Smooth muscle cell (in vitro differentiated cells): ENCODE results near the gene GPANK1. TPM values are rescaled to one million over a fixed set of nuclear protein-coding genes. Genes with fewer than 3 reads are reported as not detected.

Experiments
- DNase-seq: peaks from one replicate; lab custom pipeline; 2025; ENCODE audit not compliant: unreplicated experiment; lab: John Stamatoyannopoulos, UW
- H2AFZ ChIP-seq: fragments of 200-600 bp; sonication (generic); 2 replicates; pipeline ENCODE4 v1.6.0; 2016; ENCODE audit warnings: antibody characterized with exemption, low read depth, mild to moderate bottlenecking
- H3F3A ChIP-seq: fragments of 200-600 bp; sonication (generic); 2 replicates; pipeline ENCODE4 v1.6.0; 2017; ENCODE audit warnings: antibody characterized with exemption, low read depth
- H3K27ac ChIP-seq: fragments of 200-600 bp; sonication (generic); 2 replicates; pipeline ENCODE4 v1.5.1; 2016; ENCODE audit warnings: low read depth, mild to moderate bottlenecking
- H3K27me3 ChIP-seq: fragments of 200-600 bp; sonication (generic); 2 replicates; pipeline ENCODE4 v1.6.1; 2016; ENCODE audit warnings: low read depth, mild to moderate bottlenecking
- H3K36me3 ChIP-seq: fragments of 200-600 bp; sonication (generic); 2 replicates; pipeline ENCODE4 v1.5.1; 2016; ENCODE audit warnings: low read depth
- H3K4me1 ChIP-seq: fragments of 200-600 bp; sonication (generic); 2 replicates; pipeline ENCODE4 v1.5.1; 2016; ENCODE audit warnings: low read depth
- H3K4me2 ChIP-seq: fragments of 200-600 bp; sonication (generic); 2 replicates; pipeline ENCODE4 v1.6.0; 2016; ENCODE audit warnings: mild to moderate bottlenecking
- H3K4me3 ChIP-seq: fragments of 200-600 bp; sonication (generic); 2 replicates; pipeline ENCODE4 v1.5.1; 2016; ENCODE audit warnings: mild to moderate bottlenecking
- H3K79me2 ChIP-seq: fragments of 200-600 bp; sonication (generic); 2 replicates; pipeline ENCODE4 v1.6.0; 2016; ENCODE audit warnings: low read depth, mild to moderate bottlenecking
- H3K9ac ChIP-seq: fragments of 200-600 bp; sonication (generic); 2 replicates; pipeline ENCODE4 v1.6.0; 2016; ENCODE audit warnings: low read depth
- H3K9me3 ChIP-seq: fragments of 200-600 bp; sonication (generic); replicated peaks from 2 replicates; pipeline ENCODE4 v1.5.1; 2016; ENCODE audit warnings: low read depth
- H4K20me1 ChIP-seq: fragments of 200-600 bp; sonication (generic); 2 replicates; pipeline ENCODE4 v1.6.0; 2016; ENCODE audit warnings: low read depth
- WGBS: methylation state at CpG from one replicate; pipeline ENCODE4 v1.1.7; 2016; ENCODE audit warnings: low lambda C conversion rate; 5-methylcytosine and 5-hydroxymethylcytosine counted together
- polyA plus RNA-seq: library from polyadenylated mRNA; unstranded; fragments of >200 nt; fragmentation: Nextera tagmentation; extraction: Ambion mirVana; gene quantifications from 2 replicates; pipeline ENCODE4 v1.2.1, GENCODE V29; 2016
- total RNA-seq: library from RNA; depleted of rRNA; stranded (reverse); fragments of >200 nt; gene quantifications from 2 replicates; pipeline ENCODE4 v1.2.3, GENCODE V29; 2014
- TF ChIP-seq, protein P1 (sequence below): fragments of 200-600 bp; sonication (generic); IDR thresholded peaks from 2 replicates; pipeline ENCODE4 v1.5.1; 2017; ENCODE audit warnings: borderline replicate concordance, mild to moderate bottlenecking, antibody characterized with exemption; ENCODE audit not compliant: insufficient read depth, poor library complexity, severe bottlenecking

GPANK1 gene
- total and polyA plus RNA-seq, 2 experiments from 2014 or later: 12.5 to 19.6 TPM

DNA sequence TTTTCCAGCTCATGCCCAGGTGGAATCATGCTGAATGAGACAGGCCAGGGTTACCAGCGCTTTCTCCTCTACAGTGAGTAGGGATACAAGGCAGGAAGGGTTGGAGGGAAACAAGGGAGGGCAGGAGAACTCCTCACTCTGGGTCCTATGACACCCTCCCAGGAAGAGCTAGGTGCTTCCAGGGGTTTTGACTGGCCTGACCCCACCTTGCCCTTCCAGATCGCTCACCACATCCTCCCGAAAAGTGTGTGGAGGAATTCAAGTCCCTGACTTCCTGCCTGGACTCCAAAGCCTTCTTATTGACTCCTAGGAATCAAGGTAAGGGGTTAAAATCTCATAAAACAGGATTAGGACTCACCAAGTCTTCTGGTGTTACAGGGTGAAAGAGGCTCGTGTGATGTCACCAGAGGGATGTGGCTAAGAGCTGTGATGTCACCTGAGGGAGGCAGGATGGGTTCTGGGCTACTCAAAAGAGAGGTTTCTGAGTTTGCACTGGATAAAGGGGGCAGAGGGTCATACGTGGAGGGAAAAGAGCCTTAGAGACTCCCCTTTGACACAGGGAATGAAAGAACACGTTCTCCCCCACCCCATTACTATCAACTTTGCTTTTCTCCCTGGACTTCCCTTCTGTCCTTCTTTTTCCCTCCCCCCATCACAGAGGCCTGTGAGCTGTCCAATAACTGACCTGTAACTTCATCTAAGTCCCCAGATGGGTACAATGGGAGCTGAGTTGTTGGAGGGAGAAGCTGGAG is 7.2 kb downstream of the GPANK1 start:
- TF ChIP-seq, protein P1, sequence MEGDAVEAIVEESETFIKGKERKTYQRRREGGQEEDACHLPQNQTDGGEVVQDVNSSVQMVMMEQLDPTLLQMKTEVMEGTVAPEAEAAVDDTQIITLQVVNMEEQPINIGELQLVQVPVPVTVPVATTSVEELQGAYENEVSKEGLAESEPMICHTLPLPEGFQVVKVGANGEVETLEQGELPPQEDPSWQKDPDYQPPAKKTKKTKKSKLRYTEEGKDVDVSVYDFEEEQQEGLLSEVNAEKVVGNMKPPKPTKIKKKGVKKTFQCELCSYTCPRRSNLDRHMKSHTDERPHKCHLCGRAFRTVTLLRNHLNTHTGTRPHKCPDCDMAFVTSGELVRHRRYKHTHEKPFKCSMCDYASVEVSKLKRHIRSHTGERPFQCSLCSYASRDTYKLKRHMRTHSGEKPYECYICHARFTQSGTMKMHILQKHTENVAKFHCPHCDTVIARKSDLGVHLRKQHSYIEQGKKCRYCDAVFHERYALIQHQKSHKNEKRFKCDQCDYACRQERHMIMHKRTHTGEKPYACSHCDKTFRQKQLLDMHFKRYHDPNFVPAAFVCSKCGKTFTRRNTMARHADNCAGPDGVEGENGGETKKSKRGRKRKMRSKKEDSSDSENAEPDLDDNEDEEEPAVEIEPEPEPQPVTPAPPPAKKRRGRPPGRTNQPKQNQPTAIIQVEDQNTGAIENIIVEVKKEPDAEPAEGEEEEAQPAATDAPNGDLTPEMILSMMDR: no peak
- Histone ChIP-seq H3K27ac (no peak overlapping the region), H3K4me1 (peaks cover 21% of the 10 kb centered on the region), H3K4me2 (no peak overlapping the region), H3K36me3 (no peaks in the 10 kb centered on the region), H2AFZ (no peak overlapping the region), H3K79me2 (peaks cover 54% of the 10 kb centered on the region), H3K27me3 (no peaks in the 10 kb centered on the region), H3K4me3 (no peak overlapping the region), H3K9ac (no peak overlapping the region), H3F3A (peaks cover 18% of the 10 kb centered on the region), H3K9me3 (no peaks in the 10 kb centered on the region), H4K20me1 (peaks cover 15% of the 10 kb centered on the region)
- no peak for DNase-seq
- 93% methylated on average over 6 of the region's 6 CpGs for WGBS

DNA sequence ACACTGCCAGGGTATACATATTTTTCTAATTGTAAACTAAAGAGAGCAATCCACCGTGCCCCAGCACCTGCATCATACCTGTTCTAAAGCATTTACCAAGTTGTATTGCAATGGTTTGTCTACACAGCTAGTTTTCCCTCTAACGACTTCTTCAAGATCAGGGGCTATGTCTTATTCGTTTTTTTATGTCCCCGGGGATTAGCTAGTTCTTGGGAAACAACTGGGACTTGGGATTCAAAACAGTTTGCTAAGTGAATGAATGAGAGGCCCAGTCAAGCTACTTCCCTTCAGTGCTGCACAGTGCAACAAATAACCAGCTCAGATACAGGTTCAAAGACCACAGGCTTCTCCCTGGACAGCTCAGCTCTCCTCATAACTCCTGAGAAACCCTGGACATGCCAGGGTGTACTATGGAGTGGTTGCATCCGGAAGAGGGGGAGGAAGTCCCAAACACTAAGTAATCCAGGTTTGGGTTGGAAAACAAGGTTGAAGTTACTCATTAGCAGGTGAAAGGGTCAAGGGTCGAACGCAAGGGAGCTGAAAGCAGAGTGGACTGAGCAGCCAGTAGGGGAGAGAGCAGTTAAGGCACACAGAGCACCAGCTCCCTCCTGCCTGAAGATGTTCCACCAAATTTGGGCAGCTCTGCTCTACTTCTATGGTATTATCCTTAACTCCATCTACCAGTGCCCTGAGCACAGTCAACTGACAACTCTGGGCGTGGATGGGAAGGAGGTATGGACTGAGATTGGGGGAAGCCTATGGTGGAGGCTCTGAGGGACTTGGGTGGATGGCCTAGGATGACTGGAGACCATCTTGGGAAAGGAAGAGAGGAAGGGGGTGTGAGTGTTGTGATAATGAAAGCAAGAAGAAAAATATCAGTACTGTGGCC is 9.2 kb downstream of the GPANK1 start, which contains the start of gene APOM:
Gene APOM, plus strand, starts transcription at position 546 of the 889 bp plus-strand sequence. Its CDS starts 73 bp downstream, at position 619.
- DNase-seq: no peak
- peaks cover 15% of the 10 kb centered on the region for H4K20me1 ChIP-seq
- H3K9me3 ChIP-seq: no peaks in the 10 kb centered on the region
- no peak within 1 kb of the TSS for H3K4me2 ChIP-seq
- TF ChIP-seq, protein P1: no peak
- 98% methylated on average over 8 of the region's 8 CpGs for WGBS
- no peak within 1 kb of the TSS for H3K27ac ChIP-seq
- no peaks in the 10 kb centered on the region for H3K27me3 ChIP-seq
- H2AFZ ChIP-seq: no peak within 1 kb of the TSS
- no peak within 1 kb of the TSS for H3K9ac ChIP-seq
- no peak within 1 kb of the TSS for H3K4me3 ChIP-seq
- H3K79me2 ChIP-seq: peaks cover 68% of the 10 kb centered on the region
- H3K4me1 ChIP-seq: peaks cover 24% of the 10 kb centered on the region
- H3K36me3 ChIP-seq: no peaks in the 10 kb centered on the region
- H3F3A ChIP-seq: peaks cover 14% of the 10 kb centered on the region

DNA sequence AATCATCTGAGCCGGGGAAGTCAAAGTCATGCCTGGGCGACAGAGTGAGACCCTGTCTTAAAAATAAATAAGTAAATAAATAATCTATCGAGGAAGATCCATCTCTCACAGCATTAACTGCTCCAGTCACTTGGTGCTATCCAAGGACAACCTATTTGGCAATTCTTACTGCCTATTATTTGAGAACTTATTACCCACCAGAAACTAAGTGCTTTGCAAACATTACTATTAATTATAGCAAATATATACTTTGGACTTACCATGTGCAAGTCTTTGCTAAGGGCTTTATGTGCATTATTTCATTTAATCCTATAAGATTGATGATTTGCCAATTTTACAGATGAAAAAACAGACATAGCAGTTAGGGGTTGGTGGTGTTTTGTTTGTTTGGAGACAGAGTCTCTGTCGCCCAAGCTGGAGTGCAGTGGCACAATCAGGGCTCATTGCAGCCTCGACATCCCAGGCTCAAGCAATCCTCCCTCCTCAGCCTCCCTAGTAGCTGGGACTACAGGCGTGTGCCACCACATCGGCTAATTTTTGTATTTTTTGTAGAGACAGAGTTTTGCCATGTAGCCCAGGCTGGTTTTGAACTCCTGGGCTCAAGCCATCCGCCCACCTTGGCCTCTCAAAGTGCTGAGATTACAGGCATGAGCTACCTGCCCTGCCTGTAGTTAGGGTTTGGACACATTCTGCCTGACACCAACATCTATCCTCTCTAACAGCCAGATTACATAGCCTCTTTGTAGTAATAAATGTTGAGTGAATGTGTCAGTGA is 10.0 kb downstream of the GPANK1 start:
- Histone ChIP-seq H3K79me2 (peaks cover 69% of the 10 kb centered on the region), H3K4me1 (peaks cover 25% of the 10 kb centered on the region), H3K4me2 (no peak overlapping the region), H3K4me3 (no peak overlapping the region), H3K9ac (no peak overlapping the region), H3K36me3 (no peaks in the 10 kb centered on the region), H2AFZ (no peak overlapping the region), H3K9me3 (no peaks in the 10 kb centered on the region), H3K27me3 (no peaks in the 10 kb centered on the region), H4K20me1 (peaks cover 15% of the 10 kb centered on the region), H3K27ac (no peak overlapping the region), H3F3A (peaks cover 14% of the 10 kb centered on the region)
- TF ChIP-seq, protein P1: no peak
- no peak for DNase-seq
- WGBS: 96% methylated on average over 8 of the region's 8 CpGs
